HG02763 (cell line): Measurements from ENCODE around the gene PDE4D.
A peak's percentile ranks its signal among the peaks of the same experiment; 100 is the strongest.

ENCODE experiments used
- ATAC-seq: cut with Tn5 transposase; IDR thresholded peaks from one replicate; pipeline ENCODE4 v1.9.1; 2021; ENCODE audit warnings: mild to moderate bottlenecking, moderate library complexity; ENCODE audit not compliant: unreplicated experiment

PDE4D gene

DNA sequence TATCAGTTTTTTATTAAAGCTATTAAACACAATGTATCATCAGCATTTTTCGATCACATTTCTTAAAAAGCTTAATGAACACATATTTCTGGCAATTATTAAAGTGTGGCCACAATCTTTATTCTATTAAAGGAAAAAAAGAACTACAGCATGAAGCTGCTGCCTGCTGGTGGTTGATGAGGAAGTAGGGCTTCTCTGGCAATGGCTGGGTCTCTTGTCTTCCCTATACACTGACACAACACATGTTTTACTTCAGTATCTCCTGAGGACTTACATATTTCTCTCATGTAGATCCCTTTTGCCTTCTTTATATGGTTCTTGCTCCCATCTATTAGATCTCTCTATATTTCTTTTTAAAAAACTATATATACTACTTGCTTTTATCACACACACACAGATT is 719.9 kb downstream of the PDE4D start:
- ATAC-seq, result no peak

DNA sequence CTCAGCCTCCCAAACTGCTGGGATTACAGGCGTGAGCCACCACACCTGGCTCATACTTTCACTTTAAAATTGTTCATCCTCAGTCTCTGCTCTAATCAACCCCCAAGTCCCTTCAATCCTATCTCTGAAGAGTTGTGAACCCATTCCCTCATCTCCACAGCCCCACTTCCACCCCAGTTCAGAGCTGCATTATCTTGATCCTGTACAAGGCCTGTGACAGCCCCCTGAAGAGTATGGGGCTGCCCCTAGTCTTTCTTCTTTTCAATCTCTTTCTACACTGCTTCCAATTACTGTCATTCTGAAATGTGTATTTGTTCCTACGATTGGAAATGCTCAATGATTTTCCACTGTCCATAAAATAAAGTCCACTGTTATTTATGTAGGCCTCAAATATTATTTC is 722.4 kb downstream of the PDE4D start:
- no peak for ATAC-seq

DNA sequence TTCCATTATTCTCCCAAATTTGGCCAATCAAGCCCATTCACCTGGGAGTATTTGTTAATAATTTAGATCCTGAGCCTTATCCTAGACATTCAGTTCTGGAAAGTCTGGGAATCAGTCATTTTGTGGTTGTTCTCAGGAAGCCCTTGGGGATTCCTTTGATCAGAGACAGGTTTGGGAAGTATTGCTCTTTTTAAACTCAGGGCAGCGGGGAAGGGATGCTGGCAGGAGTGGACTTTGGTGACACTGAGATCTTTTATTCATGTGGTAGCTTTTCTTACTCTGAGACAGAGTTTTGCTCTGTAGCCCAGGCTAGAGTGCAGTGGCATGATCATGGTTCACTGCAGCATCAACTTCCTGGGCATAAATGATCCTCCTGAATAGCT is 723.8 kb downstream of the PDE4D start:
- no peak for ATAC-seq

DNA sequence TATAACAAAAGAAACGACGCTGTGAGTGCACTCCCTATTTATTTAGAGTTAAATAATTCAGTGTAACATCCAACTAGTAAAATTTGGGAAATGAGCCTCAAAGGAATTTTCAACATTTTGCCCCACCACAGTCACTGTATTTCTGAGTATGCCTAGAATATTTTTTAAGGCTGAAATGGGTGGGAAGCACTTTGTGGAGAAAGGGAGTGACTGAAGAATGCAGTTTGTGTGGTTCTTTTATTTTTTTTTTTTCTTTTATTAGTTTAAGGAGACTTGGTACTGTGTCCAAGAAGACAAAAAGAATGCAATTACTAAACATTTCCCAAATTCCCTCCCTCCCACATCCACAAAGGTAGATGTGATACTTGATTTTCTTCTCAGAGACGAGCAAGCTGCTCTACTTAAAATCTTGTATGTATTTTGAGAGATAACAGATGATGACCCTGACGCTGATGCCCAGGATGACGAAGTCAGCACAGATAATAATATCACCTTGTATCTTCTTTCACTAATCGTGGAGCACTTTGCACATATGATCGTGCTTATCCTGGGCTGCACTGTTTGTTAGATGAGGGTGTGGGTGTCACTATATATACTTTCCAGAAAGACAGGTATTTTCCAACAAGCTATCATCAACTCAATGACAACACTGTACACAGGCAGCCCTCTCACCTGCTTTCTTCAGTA is 724.3 kb downstream of the PDE4D start:
- ATAC-seq, result no peak

DNA sequence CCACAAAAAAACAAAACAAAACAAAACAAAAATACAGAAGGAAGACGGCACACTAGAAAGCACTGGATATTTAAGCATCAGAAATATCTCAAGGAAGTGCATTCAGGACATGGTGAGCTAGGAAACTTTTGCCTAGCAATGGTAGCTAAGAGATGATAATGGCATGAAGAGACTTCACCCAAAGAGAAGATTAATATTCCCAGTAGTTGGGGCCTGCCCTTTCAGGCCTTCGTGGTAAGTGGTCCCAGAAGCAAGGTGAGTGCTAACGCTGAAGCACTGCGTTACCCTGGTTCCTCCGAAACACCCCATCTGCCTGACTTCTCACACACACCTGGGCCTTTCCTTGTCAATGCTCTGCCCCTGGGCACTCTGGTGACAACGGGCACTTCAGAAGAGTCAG is 725.5 kb downstream of the PDE4D start:
- no peak for ATAC-seq

DNA sequence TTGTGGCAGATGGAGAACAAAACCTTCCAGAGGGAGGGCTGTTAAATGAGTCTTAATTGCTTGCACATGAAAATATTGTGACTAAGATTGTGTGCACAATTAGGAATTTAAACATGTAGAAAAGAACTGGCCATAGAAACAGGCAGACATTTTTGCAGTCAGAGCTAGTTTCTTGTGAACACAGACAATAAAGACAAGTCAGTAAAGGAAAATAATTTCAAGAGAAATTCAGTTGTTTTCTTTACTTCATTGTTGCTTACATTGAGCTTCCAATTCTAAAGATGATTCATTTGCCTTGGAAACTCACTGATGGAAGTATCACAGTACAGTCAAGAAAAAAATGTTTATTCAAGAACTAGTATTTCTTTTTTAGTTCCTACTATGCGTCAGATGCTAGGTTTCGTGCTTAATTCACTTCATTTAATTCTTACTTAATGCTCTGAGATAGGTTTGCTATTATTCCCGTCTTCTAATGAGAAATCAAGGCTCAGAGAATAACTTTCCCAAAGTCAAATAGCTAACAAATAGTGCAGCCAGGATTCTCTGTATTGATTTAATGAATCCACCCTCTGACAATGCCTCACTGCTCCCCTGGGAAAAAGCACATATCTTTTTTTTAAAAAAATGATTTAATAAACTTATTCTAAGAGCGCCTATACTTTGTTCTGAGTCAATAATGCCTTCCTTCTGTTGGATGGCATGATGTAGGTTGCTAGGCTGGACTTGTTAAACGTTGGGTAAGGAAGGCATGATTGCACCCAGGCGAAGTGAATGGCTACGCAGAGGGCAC is 729.3 kb downstream of the PDE4D start:
- ATAC-seq, result no peak

DNA sequence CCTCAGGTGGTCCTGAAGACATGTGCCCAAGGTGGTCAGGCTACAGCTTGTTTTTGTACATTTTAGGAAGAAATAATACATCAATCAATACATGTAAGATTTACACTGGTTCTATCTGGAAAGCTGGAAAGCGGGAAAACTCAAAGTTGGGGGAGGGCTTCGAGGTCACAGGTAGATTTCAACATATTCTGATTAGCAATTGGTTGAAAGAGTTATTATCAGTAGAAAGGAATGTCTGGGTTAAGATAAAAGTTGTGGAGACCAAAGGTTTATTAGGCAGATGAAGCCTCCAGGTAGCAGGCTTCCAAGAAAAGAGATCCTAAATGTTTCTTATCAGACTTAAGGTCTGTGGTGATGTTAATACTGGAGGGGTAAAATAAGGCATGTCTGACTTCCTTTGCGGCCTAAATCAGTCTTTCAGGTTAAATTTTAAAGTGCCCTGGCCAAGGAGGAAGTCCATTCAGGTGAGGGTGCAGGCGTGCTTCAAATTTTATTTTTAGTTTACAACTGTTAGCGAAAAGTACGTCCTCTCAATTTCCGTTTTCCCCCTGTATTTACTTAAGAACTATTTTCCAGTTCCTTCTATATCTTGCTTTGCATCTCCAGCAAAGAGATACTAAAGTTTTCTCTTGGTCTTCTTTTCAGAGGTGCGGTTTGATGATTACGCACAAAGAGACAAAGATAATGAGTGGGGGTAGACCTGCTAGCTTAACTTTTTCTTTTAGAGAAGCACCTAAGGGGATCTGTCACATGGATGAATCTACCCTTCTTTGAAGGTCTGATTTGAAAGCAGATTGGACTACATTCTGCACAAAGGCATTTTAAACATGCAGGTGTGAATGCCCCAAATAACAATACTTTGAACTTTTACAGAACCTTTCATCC is 732.1 kb downstream of the PDE4D start:
- no peak for ATAC-seq

DNA sequence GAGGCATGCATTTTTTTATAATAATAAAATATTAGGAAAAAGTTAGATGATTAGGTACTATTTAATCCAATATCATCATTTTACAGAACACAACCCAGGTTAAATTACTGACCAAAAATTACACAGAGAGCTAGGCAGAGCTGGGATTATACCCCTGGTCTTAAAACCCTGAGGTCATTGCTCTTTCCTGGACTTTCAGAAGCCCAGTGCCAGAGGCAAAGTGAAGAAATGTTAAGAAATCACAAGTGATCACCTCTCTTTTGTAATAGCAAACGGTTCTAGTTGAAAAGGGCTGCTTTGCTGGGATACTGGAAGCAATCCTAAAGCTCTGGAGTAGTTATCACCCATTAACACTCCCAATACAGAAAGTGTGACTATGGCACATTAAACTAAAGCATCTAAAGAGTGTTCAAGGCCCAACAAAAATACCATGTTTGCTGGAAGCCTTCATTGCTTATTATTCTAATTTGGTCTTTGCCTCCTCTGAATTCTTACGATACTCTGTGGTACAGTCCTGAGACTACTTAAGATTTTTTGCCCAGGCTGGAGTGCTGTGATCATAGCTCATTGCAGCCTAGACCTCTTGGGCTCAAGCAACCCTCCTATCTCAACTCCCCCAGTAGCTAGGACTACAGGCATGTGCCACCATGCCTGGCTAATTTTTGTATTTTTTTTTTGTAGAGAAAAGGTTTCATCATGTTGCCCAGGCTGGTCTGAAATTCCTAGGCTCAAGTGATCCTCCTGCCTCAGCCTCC is 734.7 kb downstream of the PDE4D start:
- ATAC-seq, result no peak

DNA sequence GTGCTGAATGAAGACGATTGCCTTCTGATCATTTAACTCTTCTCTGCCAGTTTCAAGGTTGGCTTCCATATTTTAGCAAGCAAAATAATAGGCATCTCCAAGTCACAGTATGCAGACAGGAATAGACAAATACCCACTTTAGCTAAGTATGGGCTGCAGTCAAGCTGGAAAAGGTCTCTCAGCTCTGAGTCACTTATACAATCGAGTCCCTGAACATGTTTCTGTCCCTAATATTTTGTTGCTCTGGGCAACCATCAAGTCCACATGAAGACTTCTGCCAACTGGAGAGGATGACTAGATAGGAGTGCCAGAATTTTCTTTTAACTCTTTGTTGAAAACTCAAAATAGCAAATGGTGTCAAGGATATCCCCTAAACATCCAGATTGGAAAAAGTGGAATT is 735.4 kb downstream of the PDE4D start:
- no peak for ATAC-seq

DNA sequence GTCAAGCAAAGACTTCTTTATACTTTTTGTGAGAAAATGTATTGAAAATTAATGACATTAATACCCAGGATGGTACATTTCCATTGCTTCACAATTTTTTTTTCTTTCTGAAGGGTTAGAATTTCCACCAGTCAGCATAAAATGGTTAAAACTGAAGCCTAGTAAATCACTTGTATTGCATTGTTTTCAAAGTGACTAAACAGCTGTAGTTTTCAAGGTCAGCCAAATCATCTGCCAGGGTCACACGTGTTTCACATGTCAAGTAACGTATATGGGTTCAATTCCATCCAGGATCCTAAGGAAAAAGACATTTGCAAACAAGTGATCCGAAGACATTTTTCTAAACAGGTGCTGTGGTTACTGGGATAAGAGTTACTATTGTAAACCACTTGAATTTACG is 736.5 kb downstream of the PDE4D start:
- ATAC-seq, result no peak

DNA sequence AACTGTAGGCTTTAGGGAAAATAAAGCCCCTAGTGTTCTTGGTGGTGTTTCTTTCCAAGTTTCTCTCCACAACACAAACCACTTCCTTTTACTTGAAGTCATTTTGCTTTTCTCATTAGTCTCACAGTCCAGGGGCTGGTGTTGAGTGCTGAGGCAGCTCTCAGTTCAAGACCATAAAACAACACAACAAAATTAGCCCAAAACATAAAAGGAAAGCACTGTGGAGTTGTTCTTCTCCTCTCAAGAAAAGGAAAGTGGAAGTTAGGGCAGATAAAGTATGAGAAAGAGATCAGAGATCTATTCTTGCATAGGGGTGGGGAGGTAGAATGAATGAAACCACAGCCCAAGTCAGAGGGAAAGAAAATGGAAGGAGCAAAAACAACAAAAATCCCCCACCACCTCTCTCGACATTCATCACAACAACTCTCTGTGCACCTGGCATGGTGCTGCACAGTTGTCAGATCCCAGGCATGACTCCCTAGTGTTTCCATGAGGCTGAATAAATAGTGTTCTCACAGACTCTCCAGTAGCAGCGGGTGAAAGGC is 740.8 kb downstream of the PDE4D start:
- ATAC-seq, result no peak

DNA sequence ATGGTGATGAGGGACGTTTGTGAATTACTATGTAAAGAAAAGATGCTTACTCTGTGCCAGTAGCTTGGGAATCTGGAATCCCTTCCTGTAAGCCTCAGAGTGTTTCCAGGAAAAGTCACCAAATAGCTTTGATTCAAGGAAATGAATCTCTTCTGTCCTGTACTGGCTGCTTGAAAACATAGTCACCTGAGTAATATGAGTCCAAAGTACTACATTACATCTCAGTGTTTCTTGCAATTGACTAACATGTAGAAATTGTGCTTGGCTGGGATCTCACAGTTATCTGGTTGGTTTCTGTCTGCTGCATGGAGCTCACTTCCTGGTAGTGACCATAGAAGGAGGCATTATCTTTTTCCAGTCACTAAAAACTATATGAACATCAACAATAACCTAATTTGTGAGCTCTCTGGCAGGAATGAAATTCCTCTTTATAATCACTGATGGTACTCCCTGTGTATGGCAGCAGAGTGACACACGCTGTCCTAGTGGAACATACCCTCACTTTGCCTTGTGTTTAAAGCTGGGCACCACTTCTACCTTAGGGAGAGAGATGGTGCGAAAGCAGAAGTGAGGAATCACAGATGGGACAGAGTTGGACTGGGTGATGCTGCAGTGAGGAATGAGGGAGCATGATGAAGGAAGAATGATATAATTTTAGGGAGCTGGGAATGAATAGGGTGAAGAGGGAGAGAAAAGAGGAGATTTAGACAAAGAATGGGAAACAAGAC is 742.2 kb downstream of the PDE4D start:
- ATAC-seq, result no peak

DNA sequence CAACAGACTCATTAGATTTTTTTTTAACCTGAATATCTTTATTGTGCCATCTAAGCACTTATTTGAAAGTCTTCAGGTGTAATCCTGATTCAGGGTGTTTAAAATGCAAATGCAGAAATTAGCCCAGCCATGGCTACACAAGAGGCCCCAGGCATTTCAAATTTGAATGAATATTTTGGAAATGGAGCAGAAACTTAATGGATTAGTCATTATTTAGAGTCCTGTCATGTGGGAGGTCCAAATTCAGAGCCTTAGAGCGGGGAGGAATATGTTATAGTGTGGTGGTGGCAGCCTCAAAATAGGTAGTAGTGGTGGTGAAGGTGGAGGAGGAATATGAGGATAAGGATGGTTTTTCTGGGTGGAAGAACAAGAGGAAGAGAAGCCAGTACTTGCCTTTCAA is 743.7 kb downstream of the PDE4D start:
- ATAC-seq, result no peak

DNA sequence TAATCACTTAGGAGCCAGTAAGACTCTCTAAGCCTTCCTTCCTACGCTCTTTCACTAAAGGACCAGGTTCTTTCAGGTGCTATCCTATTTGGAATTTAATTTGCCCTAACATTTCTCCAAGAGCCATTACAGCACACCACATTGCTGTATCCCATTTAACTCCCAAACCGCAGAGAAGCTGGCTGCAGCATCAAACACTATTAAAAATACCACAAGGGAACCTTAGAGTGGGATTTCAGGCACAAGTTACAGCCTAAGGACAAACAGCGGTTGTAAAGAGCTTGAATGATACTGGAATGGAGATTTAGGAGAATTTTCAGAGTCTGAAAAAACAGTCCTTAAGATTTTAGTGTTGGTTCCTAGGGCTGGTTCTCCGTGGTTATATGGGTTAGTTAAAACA is 744.3 kb downstream of the PDE4D start:
- no peak for ATAC-seq

DNA sequence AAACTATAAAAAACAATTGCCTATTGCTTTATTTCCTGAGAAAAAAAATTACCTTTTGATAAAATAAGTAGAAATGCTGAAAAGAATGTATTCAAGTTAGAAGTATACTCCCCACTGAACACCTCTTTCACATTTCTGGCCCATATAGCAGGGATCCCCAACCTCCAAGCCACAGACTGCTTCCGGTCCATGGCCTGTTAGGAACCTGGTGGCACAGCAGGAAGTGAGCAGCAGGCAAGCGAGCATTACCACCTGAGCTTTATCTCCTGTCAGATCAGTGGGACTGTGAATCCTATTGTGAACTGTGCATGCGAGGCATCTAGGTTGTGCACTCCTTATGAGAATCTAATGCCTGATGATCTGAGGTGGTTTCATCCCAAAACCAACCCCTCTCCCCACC is 746.8 kb downstream of the PDE4D start:
- ATAC-seq, result no peak

DNA sequence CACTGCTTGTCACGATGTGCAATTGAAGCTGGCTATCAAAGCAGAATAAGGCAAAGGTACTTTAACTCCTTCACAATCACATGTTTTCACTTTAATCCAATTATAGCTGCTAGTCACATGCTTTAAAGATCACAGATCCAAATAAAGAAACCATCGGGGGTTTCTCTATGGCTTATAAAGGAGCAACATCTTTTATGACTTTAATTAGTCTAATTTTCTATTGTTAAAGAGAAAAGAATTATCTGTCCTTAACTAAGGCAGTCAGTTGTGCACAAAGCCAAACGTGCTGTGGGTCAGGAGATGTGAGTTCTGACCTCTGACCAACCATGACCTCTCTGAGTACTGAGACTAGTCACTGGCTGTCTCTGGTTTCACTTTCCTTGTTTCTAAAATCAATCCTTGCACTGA is 749.6 kb downstream of the PDE4D start:
- peak; percentile 93 for ATAC-seq

DNA sequence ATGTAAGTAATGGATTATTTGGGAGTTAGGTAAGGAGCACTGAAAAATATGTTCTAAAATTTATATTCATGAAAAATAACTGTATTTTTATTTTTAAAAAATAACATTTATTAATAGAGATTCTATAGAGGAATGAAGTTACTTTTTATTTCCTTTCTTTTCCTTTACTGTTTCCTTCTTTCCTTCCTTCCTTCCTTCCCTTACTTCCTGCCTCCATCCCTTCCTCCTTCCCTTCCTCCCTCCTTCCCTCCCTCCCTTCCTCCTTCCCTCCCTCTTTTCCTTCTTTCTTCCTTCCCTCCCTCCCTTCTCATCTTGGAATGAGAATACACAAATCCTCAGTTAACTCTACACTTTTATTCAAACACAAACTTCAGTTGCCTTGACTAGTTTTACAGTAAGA is 750.6 kb downstream of the PDE4D start:
- no peak for ATAC-seq

DNA sequence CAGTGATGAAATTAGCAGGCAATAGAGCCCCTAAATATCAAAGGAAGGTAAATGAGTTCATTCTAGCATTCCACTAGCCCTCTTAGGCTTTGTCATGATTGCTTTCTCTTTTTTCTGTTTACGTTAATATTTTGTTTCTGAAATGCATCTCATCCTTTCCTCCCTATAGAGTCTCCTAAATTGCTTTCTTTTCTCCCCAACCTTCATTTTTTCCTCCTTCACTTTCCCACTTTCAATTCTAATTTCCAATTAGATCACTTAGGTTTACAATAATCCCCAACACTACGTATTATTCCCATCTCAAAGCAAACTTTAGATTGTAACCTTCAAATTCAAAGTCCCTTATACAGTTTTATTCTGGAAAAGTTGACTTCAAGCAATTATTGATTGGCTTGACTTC is 751.4 kb downstream of the PDE4D start:
- ATAC-seq, result no peak

DNA sequence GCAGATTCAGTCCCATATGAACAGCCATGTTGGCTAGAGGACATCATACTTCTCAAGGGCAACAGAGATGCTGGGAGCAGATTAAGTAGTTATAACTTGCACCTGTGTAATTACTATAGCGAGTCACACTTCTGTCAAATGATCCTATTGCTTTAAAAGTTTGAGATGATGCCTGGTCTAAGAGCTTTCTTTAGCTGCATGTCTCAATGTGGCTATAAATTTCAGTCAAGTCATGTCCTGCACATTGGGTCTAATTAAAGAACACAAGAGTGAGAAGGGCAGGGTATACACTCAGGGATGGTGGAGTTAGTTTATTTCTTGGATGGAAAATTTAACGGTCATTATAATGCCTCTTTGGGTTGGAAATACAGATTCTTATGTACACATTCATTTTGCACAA is 753.4 kb downstream of the PDE4D start:
- ATAC-seq, result no peak

DNA sequence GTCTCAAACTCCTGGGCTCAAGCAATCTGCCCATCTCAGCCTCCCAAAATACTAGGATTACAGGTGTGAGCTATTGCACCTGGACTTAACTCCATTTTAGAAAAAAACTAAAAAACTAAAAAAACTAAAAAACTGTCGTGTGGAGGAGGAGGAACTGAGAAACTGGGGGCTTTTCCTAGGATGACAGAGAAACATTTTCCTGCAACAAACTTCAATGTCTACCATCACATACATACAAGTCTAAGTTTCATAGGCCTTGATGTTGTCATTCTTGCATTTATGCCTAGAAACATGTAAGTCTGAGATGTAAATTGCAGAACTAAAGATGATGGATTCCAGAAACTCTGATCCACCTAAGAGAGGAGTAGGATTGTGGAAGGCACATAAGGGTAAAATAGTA is 753.8 kb downstream of the PDE4D start:
- no peak for ATAC-seq
